ENCODE measurements around the gene GALNT16.

DNA sequence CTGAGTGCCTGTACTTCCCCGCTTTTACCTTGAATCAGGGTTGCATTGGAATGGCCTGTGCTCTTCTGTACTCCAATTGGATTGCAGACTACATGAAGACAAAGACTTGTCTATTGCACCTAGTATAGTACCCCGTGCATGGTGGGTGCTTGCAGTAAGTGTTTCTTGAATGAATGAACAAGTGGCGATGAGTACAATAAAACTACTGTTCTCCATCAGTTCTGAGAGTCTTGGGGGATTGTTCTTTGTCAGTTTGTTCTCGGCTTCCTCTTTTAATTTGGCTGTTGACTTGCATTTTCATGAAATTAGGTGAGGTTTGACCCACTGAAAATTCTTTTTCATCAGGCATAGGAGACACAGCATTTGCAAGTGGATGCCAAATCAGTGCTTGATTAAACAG, 104.0 kb downstream of the GALNT16 start:
- TF ChIP-seq CTCF (IDR thresholded peaks at IDR 0.05) (no peak), EZH2 (IDR thresholded peaks at IDR 0.05; ENCODE audit: borderline replicate concordance, insufficient read depth, low read depth, low read length, poor library complexity, severe bottlenecking) (no peak)
